Glomerular endothelial cell (primary cell): Measurements from ENCODE around the gene SEC14L5. TPM values are rescaled to one million over a fixed set of nuclear protein-coding genes. Genes with fewer than 3 reads are reported as not detected.
"Not testable (repeated sequence)": the region's sequence is repeated elsewhere in the genome, so short reads cannot be mapped to it uniquely, and the experiment has no call there.

ENCODE experiments used
- DNase-seq: peaks from one replicate; pipeline ENCODE4 v3.0.0-alpha.2; 2011; ENCODE audit warnings: low read depth, low spot score; ENCODE audit errors: extremely low read depth
- total RNA-seq: library from RNA; depleted of rRNA; stranded (reverse); fragments of >200 nt; gene quantifications from 2 replicates; pipeline ENCODE4 v1.2.3, GENCODE V29; 2015

Gene SEC14L5
- total RNA-seq, 1 donor from 2014 or later = not detected

GRCh38 chr16:4929619-4930018 lies 28.5 kb upstream of the SEC14L5 start:
- not testable (repeated sequence) for DNase-seq

- DNase-seq = no peak
These were observed 26.7 kb upstream of the SEC14L5 start for GRCh38 chr16:4931381-4931780.

GRCh38 chr16:4933433-4933832 lies 24.7 kb upstream of the SEC14L5 start:
- no peak for DNase-seq

GRCh38 chr16:4933871-4934395 lies 24.2 kb upstream of the SEC14L5 start:
- DNase-seq = no peak

DNA sequence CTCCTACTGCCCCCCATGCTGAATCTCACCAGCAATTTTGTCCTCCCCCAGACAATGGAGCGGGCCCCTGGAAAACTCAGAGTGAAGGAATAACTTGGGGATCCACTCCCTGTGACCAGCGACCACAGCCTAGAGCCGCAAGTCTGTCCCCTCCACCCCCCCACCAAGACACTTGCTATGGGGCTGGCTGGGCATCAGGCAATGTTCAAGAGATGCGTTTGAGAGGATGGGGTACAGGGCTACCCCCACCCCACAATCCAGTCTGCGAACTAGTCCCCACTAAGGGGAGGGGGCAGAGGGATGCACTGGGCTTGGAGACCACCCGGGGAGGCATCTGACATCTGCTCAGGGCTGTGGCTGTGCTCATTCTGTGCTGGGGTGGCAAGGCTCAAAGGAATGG lies 23.5 kb upstream of the SEC14L5 start:
- DNase-seq = no peak

- DNase-seq = no peak
These were observed 22.8 kb upstream of the SEC14L5 start for GRCh38 chr16:4935241-4935855.

DNA sequence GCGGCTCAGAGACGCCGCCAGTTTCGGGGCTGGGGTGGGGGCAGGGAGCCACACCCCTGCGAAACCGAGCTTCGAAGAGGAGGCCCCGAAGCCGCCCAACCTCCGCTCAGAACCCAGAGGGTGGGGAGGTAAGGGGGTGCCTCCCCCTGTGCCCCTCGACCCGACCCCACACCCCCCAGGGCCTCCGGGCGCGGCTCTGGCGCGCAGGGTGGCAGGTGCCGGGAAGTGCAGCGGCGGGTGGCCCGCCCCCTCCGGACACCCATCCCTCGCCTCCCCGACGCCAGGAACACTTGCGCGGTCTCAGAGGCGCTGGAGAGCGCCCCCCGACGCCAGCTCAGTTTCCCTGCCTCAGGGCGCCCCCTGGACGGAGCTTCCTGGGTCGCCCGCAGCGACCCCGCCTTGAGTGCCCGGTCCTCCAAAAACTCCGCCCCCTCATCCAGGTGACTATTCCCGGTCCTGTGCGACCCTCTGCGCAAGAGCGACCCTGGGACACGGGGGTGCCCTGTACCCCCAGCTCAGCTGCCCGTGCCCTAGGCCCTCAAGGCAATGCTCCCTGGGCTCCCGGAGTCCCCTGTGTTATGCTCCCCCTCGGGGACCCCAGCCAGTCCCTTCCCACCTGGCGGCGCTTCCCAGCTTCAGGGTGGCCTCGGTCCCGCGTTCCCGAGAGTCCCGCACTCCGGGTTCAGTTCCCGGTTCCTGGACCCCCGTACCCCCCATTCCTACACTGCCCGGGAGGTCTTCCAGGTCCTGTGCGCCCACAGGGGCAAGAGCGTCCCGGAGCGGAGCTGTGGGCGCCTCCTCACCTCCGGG lies 21.7 kb upstream of the SEC14L5 start:
- DNase-seq = no peak

- DNase-seq = no peak
These were observed 20.9 kb upstream of the SEC14L5 start, which contains the start of gene PPL for GRCh38 chr16:4936991-4937781. PPL (minus strand) TSS chr16:4937148; CDS start chr16:4937045, 103 bp downstream.

DNA sequence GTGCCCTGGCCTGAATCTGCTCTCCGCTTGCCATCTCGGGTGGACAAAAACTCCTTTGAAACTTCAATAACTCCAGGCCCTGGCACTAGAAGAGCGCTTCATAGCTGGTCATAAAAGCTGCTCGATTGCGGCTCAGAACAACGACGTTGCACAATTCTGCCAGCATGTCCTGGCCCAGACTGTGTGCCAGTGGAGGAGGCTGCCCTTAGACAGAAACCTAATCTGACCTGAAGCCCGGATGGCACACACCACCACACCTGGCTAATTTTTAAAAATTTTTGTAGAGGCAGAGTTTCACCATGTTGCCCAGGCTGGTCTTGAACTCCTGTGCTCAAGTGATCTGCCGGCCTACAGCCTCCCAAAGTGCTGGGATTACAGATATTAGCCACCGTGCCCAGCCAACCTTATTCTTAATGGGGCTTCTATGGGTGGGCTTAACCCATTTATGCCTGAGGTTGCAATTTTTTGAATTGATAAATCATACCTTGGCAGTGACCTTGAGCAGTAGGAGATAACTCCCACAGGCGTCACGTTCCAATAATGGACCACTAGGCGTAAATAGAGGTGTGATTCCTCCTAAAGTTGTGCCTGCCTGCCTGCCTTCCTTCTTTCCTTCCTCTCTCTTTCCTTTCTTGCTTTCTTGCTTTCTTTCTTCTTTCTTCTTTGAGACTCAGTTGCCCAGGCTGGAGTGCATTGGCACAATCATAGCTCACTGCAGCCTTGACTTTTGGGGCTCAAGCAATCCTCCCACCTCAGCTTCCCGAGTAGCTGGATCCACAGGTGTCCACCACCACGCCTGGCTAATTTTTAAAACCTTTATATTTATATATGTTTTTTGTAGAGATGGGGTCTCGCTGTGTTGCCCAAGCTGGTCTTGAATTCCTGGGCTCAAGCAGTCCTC lies 20.1 kb upstream of the SEC14L5 start:
- DNase-seq = no peak

DNA sequence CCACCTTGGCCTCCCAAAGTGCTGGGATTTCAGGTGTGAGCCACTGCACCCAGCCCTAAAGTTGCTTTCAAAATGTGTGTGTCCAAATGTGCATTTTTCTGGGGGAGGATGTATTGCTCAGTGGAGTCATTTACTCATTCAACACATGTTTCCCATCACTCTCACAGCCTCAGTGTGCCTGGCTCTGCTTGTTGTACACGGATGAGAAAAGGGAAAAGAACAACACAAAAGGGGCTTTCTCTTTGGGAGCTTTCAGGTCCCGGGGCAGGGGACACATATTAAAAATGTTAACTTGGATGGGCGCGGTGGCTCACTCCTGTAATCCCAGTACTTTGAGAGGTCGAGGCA lies 19.5 kb upstream of the SEC14L5 start:
- DNase-seq = no peak

GRCh38 chr16:4940719-4941118 lies 17.4 kb upstream of the SEC14L5 start:
- DNase-seq = no peak

DNA sequence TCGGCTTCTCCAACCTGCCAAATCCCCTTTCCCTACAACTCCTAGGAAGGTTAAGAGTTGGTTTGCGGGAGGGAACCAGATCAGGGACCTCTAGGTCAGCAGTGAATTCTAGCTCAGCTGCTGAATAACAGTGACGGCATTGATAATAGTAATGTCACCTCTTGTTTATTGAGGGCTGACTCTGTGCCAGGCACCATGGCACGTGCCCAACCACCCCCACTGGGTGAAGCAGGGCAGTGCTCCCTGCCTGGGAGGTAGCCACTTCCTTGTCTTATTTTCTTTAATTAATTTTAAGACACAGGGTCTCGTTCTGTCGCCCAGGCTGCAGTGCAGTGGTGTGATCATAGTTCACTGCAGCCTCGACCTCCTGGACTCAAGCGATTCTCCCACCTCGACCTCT lies 15.6 kb upstream of the SEC14L5 start:
- DNase-seq = no peak

- DNase-seq = peak; percentile 64
These were observed 13.5 kb upstream of the SEC14L5 start for GRCh38 chr16:4944333-4945281.

- DNase-seq = no peak
These were observed 12.3 kb upstream of the SEC14L5 start for GRCh38 chr16:4945560-4946502.

GRCh38 chr16:4946917-4947316 lies 11.2 kb upstream of the SEC14L5 start:
- no peak for DNase-seq

DNA sequence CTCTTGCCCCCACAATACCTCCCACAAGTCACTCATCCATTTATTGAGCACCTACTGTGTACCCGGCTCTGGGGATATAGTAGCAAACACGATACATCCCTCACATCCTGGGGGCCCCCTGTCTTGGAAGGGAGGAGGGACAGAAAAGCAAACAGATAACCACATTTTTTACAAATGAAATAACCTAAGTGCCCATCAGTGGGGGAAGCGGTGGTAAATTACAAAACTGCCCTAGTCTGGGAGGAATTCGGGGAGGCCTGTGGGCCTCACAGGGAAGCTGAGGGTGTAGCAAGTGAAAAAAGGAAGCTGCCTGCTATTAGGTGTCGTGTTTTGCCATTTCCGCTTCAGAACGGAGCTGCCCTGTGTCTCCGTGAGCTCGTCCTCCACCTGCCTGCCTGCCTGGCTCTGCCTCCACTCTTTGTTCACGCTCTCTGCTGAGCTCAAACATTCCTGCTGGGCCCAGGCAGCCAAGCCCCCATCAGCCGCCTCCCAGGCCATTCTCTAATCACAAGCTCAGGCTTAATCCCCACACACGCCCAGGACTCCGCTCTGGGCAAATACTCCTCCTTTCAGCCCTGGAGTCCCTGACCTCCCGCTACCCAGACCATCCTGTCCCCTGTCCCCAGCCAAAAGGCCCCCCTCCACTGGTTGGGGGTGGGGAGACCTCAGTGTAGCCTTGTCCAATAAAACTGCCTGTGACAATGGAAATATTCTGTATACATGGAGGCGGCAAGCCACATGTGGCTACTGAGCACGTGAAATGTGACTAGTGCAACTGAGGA lies 10.2 kb upstream of the SEC14L5 start:
- no peak for DNase-seq
